NCI-H2196 treated with DMSO at 0.1 percent for 48 hours (cell line): Measurements from ENCODE around the gene STAC3.
"Not testable (repeated sequence)": the region's sequence is repeated elsewhere in the genome, so short reads cannot be mapped to it uniquely, and the experiment has no call there.

Experiments
- DNase-seq: peaks from one replicate; lab custom pipeline; 2025; ENCODE audit not compliant: unreplicated experiment; lab: John Stamatoyannopoulos, UW

The STAC3 gene

DNA sequence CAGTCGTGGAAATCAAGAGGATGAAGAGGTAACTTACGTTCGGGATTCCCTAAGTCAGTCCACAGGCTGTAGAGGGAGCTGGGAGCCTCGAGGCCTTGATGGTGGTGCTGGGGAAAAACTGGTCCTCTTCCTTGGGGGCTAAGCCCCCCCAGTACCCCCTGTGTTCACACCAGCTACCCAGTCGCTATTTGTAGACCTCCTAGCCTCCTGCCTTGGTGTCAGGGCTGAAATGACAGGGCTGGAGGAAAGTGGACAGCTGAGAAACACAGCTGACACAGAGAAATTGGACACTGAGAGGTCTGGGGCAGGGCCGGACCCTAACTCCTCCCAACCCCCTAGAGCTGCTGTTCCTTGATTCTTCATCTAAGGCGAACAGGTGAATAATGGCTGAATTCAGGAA lies at the start of gene STAC3:
Gene STAC3, minus strand, starts transcription at position 232 of the 400 bp plus-strand sequence. CDS start 1,551 bp downstream, outside the sequence.
- no peak for DNase-seq

DNA sequence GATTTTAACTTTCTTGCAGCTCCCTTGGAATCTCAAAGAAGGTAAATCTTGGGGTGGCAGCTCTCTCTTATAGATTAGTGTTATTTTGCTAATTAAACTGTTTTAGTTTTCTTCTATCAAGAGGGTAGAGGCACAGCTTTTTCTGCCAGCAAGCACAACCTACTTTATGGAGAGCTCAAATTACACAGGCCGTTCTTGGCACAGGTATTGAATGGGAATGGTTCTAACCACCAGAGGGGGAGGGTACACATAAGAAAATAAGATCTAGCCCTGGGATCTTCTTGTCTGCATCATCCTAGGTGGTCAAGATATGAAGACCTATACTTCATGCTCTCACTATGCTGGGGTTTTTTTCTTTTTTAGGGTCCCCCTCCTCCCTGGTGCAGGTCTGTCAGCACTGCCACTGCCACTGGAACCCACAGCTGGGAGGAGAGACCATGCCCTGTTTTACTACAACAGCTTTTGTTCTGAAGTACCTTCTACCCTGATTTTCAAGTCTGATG lies 48.6 kb upstream of the STAC3 start:
- peak; percentile 70 for DNase-seq

DNA sequence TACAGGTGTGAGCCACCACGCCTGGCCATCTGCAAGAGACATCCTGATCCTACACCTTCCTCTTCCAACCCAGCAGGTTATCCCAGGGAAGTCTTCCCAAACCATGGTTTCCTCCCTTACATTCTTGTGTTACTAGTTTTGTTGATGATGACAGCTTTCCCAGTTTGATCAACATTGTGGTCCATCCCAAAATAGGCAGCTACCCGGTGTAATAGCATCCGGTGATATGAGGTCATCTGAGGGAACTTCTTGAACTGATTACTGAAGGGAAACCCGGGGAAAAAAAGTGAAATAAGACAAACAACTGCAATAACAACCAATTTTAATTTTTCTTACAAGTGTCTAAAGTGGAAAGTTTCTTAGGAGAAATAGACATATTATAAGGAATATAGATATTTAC lies 45.3 kb upstream of the STAC3 start:
- DNase-seq = no peak

DNA sequence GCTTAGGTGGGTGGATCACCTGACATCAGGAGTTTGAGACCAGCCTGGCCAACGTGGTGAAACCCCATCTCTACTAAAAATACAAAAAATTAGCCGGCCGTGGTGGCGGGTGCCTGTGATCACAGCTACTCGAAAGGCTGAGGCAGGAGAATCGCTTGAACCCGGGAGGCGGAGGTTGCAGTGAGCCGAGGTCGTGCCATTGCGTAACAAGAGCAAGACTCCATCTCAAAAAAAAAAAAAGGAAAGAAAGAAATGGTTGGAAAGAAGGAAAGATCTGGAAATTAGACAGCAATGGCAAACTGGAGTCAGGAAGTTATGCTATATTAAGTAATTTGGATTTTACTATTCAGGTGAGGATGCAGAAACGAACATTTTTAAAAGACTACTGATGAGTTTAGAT lies 31.1 kb upstream of the STAC3 start:
- not testable (repeated sequence) for DNase-seq

GRCh38 chr12:57280211-57281062 lies 29.4 kb upstream of the STAC3 start:
- DNase-seq = no peak

- DNase-seq = no peak
Measured at GRCh38 chr12:57278465-57279381, 27.7 kb upstream of the STAC3 start.

DNA sequence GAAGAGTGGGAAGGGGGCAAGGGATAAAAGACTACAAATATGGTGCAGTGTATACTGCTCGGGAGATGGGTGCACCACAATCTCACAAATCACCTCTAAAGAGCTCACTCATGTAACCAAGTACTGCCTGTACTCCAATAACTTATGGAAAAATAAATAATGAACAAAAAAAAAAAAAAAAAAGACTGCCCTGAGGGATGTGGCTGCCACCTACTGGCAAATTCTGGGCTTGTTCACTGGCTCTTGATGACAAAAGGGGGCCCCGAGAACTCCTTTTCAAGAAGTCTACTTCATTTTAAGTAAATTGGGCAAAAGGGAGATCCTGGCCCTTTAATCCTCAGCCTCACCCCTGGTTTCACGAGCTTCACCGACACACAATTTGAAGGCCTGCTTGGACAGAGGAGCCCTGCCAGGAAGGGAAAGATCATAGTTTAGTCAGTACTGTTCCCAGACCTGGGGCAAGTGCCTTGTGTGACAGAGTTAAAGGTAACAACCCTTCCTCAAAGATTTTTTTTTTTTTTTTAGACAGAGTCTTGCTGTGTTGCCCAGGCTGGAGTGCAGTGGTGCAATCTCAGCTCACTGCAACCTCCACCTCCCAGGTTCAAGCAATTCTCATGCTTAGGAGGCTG lies 26.1 kb upstream of the STAC3 start:
- DNase-seq = no peak

GRCh38 chr12:57276233-57276632 lies 25.2 kb upstream of the STAC3 start:
- DNase-seq = not testable (repeated sequence)

GRCh38 chr12:57273516-57273915 lies 22.5 kb upstream of the STAC3 start:
- DNase-seq = no peak

DNA sequence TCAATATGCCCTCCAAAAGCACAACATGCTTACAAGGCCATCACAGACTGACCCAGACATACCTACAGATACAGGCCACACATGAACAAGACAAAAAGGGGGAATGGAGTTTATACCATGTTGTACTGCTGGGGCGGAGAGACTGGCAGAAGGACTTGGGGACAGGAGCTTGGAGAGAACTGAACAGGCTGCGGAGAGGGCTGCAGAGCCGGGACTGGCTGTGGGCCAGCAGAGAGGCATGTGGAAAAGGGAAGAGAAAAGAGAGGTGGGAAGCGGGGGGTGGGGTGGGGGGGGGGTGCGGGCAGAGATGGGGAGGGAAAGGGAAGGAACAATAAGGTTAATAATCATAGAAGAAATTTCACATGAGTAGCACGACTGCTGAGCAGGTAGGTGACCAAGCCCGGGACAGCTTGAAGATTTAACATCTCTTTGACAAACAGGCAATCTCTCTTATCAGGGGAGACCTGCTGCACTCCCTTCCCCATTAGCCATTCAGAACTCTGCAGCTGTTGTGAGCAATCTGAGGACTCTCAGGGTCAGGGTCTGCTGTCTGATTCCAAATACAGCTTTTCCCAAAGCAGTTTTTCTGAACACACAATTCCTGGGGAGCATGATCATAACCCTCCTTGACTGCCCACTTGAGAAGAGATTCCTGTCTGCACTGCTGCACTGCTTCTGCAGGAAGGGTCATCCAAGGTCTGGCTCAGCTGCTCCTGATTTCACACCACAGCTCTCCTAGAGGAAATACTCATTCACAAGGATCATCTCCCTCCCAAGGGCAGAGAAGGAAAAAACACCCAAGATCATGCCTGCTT lies 21.6 kb upstream of the STAC3 start:
- DNase-seq = no peak

DNA sequence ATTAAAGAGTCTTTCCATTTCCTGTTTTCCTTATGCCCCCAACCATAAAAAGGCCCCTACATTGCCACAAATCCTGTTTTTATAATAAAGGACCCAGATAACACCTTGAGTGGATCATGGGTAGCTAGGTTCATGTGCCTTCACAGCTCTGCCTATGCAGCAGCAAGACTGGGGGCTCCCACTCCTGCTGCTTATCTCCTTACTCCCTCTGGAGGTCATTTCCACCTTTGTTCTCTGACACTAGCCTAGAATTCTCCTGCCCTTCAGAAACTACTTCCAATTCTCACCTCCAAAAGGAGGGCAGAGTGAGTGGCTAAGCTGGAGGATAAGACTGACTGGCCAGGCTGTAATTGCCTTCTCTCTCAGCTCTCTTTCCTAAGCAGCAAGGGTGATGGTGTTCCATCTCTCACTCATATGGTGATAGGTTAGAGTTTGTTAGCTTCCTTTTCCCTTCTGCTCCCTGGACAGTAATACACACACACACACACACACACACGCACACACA lies 20.0 kb upstream of the STAC3 start:
- DNase-seq = no peak

DNA sequence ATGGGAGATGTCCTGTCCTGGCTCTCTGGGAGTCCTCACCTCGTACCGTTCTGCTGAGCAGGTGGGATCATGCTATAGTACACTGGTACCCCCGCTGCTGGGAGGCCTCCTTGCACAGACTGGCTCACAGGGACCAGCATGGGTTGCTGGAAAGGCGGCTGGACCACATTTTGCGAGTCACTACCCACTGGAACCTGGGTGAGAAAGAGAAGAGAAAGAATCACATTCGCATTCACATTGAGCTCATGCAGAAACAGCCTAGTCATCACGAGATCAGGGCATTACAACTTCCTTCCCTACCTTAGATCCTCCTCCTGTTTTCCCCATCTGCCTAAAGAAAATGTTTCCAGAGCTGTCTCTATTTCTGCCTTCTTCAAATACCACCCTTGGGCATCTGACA lies 17.3 kb upstream of the STAC3 start:
- no peak for DNase-seq

- no peak for DNase-seq
Measured at GRCh38 chr12:57266681-57267080, 15.7 kb upstream of the STAC3 start.

GRCh38 chr12:57263096-57263495 lies 12.1 kb upstream of the STAC3 start:
- no peak for DNase-seq

DNA sequence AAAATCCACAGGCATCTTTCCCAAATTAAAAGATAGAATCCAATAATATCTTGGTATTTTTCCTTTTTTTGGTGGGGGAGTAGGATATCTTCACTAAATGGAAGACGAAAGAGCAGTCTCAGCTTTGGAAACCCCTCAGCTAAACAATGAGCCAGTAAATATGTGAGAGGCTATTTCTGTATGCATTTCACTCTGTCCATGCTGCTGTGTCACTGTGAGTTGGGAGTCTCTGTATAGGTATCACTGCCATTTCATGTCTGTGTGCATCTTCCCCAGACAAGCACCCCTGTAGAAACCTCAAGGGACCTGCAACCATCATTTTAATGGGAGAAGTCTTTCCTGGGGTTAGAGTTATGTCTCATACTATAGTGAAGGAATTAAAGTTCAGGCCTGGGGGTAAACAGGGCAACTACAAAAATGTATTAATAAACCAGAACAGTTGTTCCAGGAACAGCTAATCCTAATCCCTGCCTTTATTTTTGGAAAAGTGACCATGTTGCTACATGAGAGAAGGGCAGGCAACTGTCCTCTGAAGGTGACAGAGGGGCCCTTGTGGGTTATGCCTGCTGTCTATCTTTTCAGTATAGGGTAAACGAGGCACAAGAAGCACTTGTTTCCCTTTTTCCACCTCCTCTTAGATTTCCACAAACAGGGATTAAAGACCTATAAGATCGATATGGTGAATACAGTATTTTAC lies 11.3 kb upstream of the STAC3 start:
- DNase-seq = no peak

DNA sequence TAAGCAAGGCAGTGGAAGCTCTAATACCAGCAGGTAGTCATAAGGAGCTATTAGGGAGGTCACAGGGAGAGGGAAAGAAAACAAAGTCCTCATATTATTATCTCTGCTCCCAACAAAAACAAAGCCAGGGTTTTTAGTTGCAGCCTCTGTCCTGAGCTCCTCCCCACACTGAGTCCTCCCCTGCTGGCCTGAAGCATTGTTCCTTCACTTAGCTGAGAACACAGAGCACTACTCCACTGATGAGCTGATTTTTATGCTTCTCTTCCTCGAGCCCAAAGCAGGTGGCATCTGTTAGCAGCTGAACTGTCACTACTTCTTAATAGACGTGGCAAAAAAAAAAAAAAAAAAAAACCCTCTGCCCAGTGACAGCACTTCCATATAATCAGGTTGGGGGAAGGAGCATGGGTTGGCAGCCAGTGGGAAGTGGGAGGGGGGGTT lies 10.5 kb upstream of the STAC3 start:
- no peak for DNase-seq

DNA sequence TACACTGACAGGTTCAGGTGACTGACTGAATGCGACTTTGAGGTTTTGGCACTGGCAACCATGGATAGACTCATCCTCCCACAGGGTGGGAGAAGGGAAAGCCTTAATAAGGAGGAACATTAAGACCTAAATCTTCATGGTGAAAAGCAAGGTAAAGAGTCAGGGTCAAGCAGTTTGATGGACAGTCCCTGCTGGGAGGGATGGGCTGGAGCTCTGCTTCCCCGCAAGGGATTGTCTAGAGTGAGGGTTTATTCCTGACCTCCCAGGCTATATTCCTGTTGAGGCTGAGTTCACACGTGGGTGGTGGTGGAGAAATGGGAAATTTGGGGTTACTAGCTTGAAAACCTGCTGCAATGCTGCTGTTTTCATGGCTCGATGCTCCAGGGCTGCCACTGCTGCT lies 9.4 kb upstream of the STAC3 start:
- DNase-seq = no peak

GRCh38 chr12:57258977-57259970 lies 8.3 kb upstream of the STAC3 start:
- no peak for DNase-seq
